GM19455 (cell line): ENCODE data around the gene ALKBH3.

Experiments used
- ATAC-seq: cut with Tn5 transposase; IDR thresholded peaks from one replicate; pipeline ENCODE4 v1.9.1; 2021; ENCODE audit not compliant: unreplicated experiment

ALKBH3 gene

GRCh38 chr11:43921561-43922294, 41.1 kb downstream of the ALKBH3 start:
- ATAC-seq, result no peak

GRCh38 chr11:43922295-43922648, 41.6 kb downstream of the ALKBH3 start:
- ATAC-seq, result no peak

GRCh38 chr11:43922744-43923405, 42.2 kb downstream of the ALKBH3 start:
- no peak for ATAC-seq

- no peak for ATAC-seq
Observed at GRCh38 chr11:43923406-43924111, 42.9 kb downstream of the ALKBH3 start.

- ATAC-seq, result no peak
Observed at GRCh38 chr11:43924112-43924855, 43.7 kb downstream of the ALKBH3 start.

- no peak for ATAC-seq
Observed at GRCh38 chr11:43925063-43925931, 44.7 kb downstream of the ALKBH3 start.

- ATAC-seq, result no peak
Observed at GRCh38 chr11:43925932-43926505, 45.4 kb downstream of the ALKBH3 start.

- ATAC-seq, result no peak
Observed at GRCh38 chr11:43927070-43927469, 46.4 kb downstream of the ALKBH3 start.

GRCh38 chr11:43927925-43928707, 47.5 kb downstream of the ALKBH3 start:
- ATAC-seq, result no peak

- no peak for ATAC-seq
Observed at GRCh38 chr11:43928721-43929120, 48.1 kb downstream of the ALKBH3 start.

- no peak for ATAC-seq
Observed at GRCh38 chr11:43930868-43931716, 50.5 kb downstream of the ALKBH3 start.

- no peak for ATAC-seq
Observed at GRCh38 chr11:43931717-43932039, 51.0 kb downstream of the ALKBH3 start.

GRCh38 chr11:43933226-43933607, 52.6 kb downstream of the ALKBH3 start:
- no peak for ATAC-seq

- ATAC-seq, result no peak
Observed at GRCh38 chr11:43933608-43934551, 53.2 kb downstream of the ALKBH3 start.

- ATAC-seq, result no peak
Observed at GRCh38 chr11:43934601-43935423, 54.2 kb downstream of the ALKBH3 start.

GRCh38 chr11:43935424-43935979, 54.9 kb downstream of the ALKBH3 start:
- no peak for ATAC-seq
